NCI-H1417 (cell line): ENCODE data around the gene TMEFF2.
"Not testable (repeated sequence)": the region's sequence is repeated elsewhere in the genome, so short reads cannot be mapped to it uniquely, and the experiment has no call there.

Experiments
- DNase-seq, 3 experiments: peaks; one replicate each; lab custom pipeline; 2025; lab: John Stamatoyannopoulos, UW

TMEFF2 gene

GRCh38 chr2:191933307-191934105 lies 261.2 kb downstream of the TMEFF2 start:
- no peak for DNase-seq

GRCh38 chr2:191932286-191932685 lies 262.4 kb downstream of the TMEFF2 start:
- no peak for DNase-seq

GRCh38 chr2:191931329-191931728 lies 263.4 kb downstream of the TMEFF2 start:
- no peak for DNase-seq

- no peak for DNase-seq
Measured at GRCh38 chr2:191930205-191930604, 264.5 kb downstream of the TMEFF2 start.

- DNase-seq: no peak
Measured at GRCh38 chr2:191929288-191929687, 265.4 kb downstream of the TMEFF2 start.

- DNase-seq: peak; percentile 19 to 54 (median 41)
Measured at GRCh38 chr2:191927991-191928390, 266.7 kb downstream of the TMEFF2 start.

- DNase-seq: peak in 2 of 3 experiments; percentile 25 to 26
Measured at GRCh38 chr2:191927319-191927867, 267.3 kb downstream of the TMEFF2 start.

GRCh38 chr2:191926671-191927070 lies 268.1 kb downstream of the TMEFF2 start:
- no peak for DNase-seq

GRCh38 chr2:191923652-191923997 lies 271.1 kb downstream of the TMEFF2 start:
- DNase-seq: peak in 1 of 3 experiments; percentile 38

GRCh38 chr2:191922736-191923651 lies 271.7 kb downstream of the TMEFF2 start:
- DNase-seq: no peak

- not testable (repeated sequence) for DNase-seq
Measured at GRCh38 chr2:191921650-191922049, 273.1 kb downstream of the TMEFF2 start.

- DNase-seq: no peak
Measured at GRCh38 chr2:191920502-191920901, 274.2 kb downstream of the TMEFF2 start.

GRCh38 chr2:191917967-191918651 lies 276.6 kb downstream of the TMEFF2 start:
- no peak for DNase-seq

- DNase-seq: no peak
Measured at GRCh38 chr2:191917430-191917881, 277.3 kb downstream of the TMEFF2 start.

- no peak for DNase-seq
Measured at GRCh38 chr2:191916826-191917225, 277.9 kb downstream of the TMEFF2 start.

GRCh38 chr2:191915750-191916149 lies 279.0 kb downstream of the TMEFF2 start:
- no peak for DNase-seq

GRCh38 chr2:191913796-191914195 lies 280.9 kb downstream of the TMEFF2 start:
- DNase-seq: no peak

GRCh38 chr2:191912764-191913163 lies 282.0 kb downstream of the TMEFF2 start:
- no peak for DNase-seq

GRCh38 chr2:191910518-191910917 lies 284.2 kb downstream of the TMEFF2 start:
- DNase-seq: no peak

- no peak for DNase-seq
Measured at GRCh38 chr2:191908874-191909273, 285.9 kb downstream of the TMEFF2 start.

- no peak for DNase-seq
Measured at GRCh38 chr2:191907545-191907944, 287.2 kb downstream of the TMEFF2 start.

- no peak for DNase-seq
Measured at GRCh38 chr2:191907091-191907490, 287.6 kb downstream of the TMEFF2 start.
